ENCODE results near the gene KRTAP1-5.
"Not testable (repeated sequence)": the region's sequence is repeated elsewhere in the genome, so short reads cannot be mapped to it uniquely, and the experiment has no call there.

The KRTAP1-5 gene

GRCh38 chr17:41026715-41027471, at the start of gene KRTAP1-5:
TSS of gene KRTAP1-5 (minus strand) at chr17:41027208. CDS start at chr17:41027155, 53 bp downstream.
- DNase-seq, result no peak

- no peak for DNase-seq
Observed at GRCh38 chr17:41076788-41077187, 49.8 kb upstream of the KRTAP1-5 start.

- DNase-seq, result no peak
Observed at GRCh38 chr17:41073676-41074075, 46.7 kb upstream of the KRTAP1-5 start.

GRCh38 chr17:41071606-41072360, 44.8 kb upstream of the KRTAP1-5 start:
- no peak for DNase-seq

GRCh38 chr17:41069031-41069430, 42.0 kb upstream of the KRTAP1-5 start:
- DNase-seq, result no peak

GRCh38 chr17:41067281-41067680, 40.3 kb upstream of the KRTAP1-5 start:
- no peak for DNase-seq

GRCh38 chr17:41065829-41066624, 39.0 kb upstream of the KRTAP1-5 start, which contains the start of gene KRTAP2-4:
TSS of gene KRTAP2-4 (minus strand) at chr17:41065879. CDS start at chr17:41065845, 34 bp downstream.
- DNase-seq, result no peak

GRCh38 chr17:41065016-41065689, 38.1 kb upstream of the KRTAP1-5 start:
- not testable (repeated sequence) for DNase-seq

- DNase-seq, result no peak
Observed at GRCh38 chr17:41064301-41064700, 37.3 kb upstream of the KRTAP1-5 start.

GRCh38 chr17:41063449-41063848, 36.4 kb upstream of the KRTAP1-5 start:
- DNase-seq, result no peak

- DNase-seq, result no peak
Observed at GRCh38 chr17:41061964-41062363, 35.0 kb upstream of the KRTAP1-5 start.

GRCh38 chr17:41060052-41060604, 33.1 kb upstream of the KRTAP1-5 start, which contains the start of gene KRTAP2-3:
TSS of gene KRTAP2-3 (minus strand) at chr17:41060114. CDS start at chr17:41060050, 64 bp downstream.
- DNase-seq, result no peak

- DNase-seq, result not testable (repeated sequence)
Observed at GRCh38 chr17:41059276-41060051, 32.5 kb upstream of the KRTAP1-5 start.

GRCh38 chr17:41058741-41059140, 31.7 kb upstream of the KRTAP1-5 start:
- DNase-seq, result no peak

GRCh38 chr17:41057547-41057946, 30.5 kb upstream of the KRTAP1-5 start:
- no peak for DNase-seq

- DNase-seq, result not testable (repeated sequence)
Observed at GRCh38 chr17:41055130-41055529, 28.1 kb upstream of the KRTAP1-5 start, which contains the start of gene KRTAP2-2. TSS of gene KRTAP2-2 (minus strand) at chr17:41055230. CDS start at chr17:41055211, 19 bp downstream.

- DNase-seq, result not testable (repeated sequence)
Observed at GRCh38 chr17:41054556-41054955, 27.5 kb upstream of the KRTAP1-5 start.

GRCh38 chr17:41054025-41054424, 27.0 kb upstream of the KRTAP1-5 start:
- DNase-seq, result no peak

GRCh38 chr17:41052566-41052965, 25.6 kb upstream of the KRTAP1-5 start:
- no peak for DNase-seq

- DNase-seq, result no peak
Observed at GRCh38 chr17:41049110-41049509, 22.1 kb upstream of the KRTAP1-5 start.

GRCh38 chr17:41048441-41048840, 21.4 kb upstream of the KRTAP1-5 start:
- DNase-seq, result no peak

All from GOT3 (cell line).